A549 (cell line): Measurements from ENCODE around the gene CDH4. TPM values are rescaled to one million over a fixed set of nuclear protein-coding genes. Genes with fewer than 3 reads are reported as not detected.

Experiments used
- ATAC-seq, 2 experiments: fragments of 200-7000 bp in 1 of 2; fragments of >200 bp in 1 of 2; cut with Nextera tagmentation in 1 of 2; cut with Tn5 transposase in 1 of 2; 3 replicates each; pipeline versions ENCODE4 v1.8.0 to v1.9.1; 2018 to 2020; ENCODE audit warnings: mild to moderate bottlenecking in 1 of 2, moderate library complexity in 1 of 2
- CTCF ChIA-PET: fragments of 300-600 bp; sonication (Branson Sonifier 250); formaldehyde crosslinking; extraction: SDS; loops from one replicate; lab custom pipeline; 2021; ENCODE audit warnings: antibody characterized with exemption, inconsistent platforms; lab: Yijun Ruan, JAX
- POLR2A ChIA-PET: fragments of 350-600 bp; formaldehyde crosslinking; extraction: SDS; loops from one replicate; lab custom pipeline; 2021; ENCODE audit warnings: antibody characterized with exemption, inconsistent platforms; lab: Yijun Ruan, JAX
- DNase-seq, 2 experiments: peaks; one replicate each; pipeline versions ENCODE4 v3.0.0 to v3.0.0-alpha.2; 2011 to 2016; ENCODE audit warnings: low read depth in 1 of 2, low spot score in 1 of 2
- FAIRE-seq: peaks from 2 replicates; lab custom pipeline; 2011; peaks lifted over from hg19 to GRCh38; lab: Jason Lieb, UNC
- H3K27ac ChIP-seq, 2 experiments: fragments of >200 bp; sonication (Bioruptor Twin); formaldehyde crosslinking; 3 replicates each; pipeline ENCODE4 v1.5.1; 2016 to 2017
- H3K4me1 ChIP-seq: fragments of >200 bp; sonication (Bioruptor Twin); formaldehyde crosslinking; 3 replicates; pipeline ENCODE4 v1.6.1; 2016
- H3K4me2 ChIP-seq: fragments of >200 bp; sonication (Bioruptor Twin); formaldehyde crosslinking; 3 replicates; pipeline ENCODE4 v1.6.1; 2016
- H3K4me3 ChIP-seq: fragments of >200 bp; sonication (Bioruptor Twin); formaldehyde crosslinking; 3 replicates; pipeline ENCODE4 v1.5.1; 2016
- H3K9me3 ChIP-seq: fragments of >200 bp; sonication (Bioruptor Twin); formaldehyde crosslinking; 3 replicates; pipeline ENCODE4 v1.6.1; 2016
- CBX2 ChIP-seq: fragments of 200-600 bp; sonication (generic); IDR thresholded peaks from 2 replicates; pipeline ENCODE4 v1.6.1; 2016; ENCODE audit warnings: low read depth, mild to moderate bottlenecking, borderline replicate concordance
- CBX8 ChIP-seq: fragments of 200-600 bp; sonication (generic); IDR thresholded peaks from 2 replicates; pipeline ENCODE4 v1.6.1; 2016
- CHD4 ChIP-seq: fragments of 200-600 bp; sonication (generic); IDR thresholded peaks from 2 replicates; pipeline ENCODE4 v1.6.1; 2016; ENCODE audit warnings: antibody characterized with exemption, mild to moderate bottlenecking, borderline replicate concordance
- EHF ChIP-seq: fragments of 250-450 bp; sonication (Bioruptor Pico); IDR thresholded peaks from 2 replicates; pipeline ENCODE4 v1.5.0; 2020; ENCODE audit warnings: mild to moderate bottlenecking
- EHMT2 ChIP-seq: fragments of 200-600 bp; sonication (generic); IDR thresholded peaks from 2 replicates; pipeline ENCODE4 v1.6.1; 2016; ENCODE audit warnings: antibody characterized with exemption, low read depth, mild to moderate bottlenecking, moderate library complexity
- ELK1 ChIP-seq: fragments of 150-350 bp; IDR thresholded peaks from 2 replicates; pipeline ENCODE4 v1.6.1; 2014; ENCODE audit warnings: low read depth, mild to moderate bottlenecking, low read length
- FOSL2 ChIP-seq, 2 experiments: fragments of 450-650 bp in 1 of 2; fragments of >200 bp in 1 of 2; sonication (Bioruptor Twin) in 1 of 2; formaldehyde crosslinking; IDR thresholded peaks; 2 replicates each; pipeline versions ENCODE4 v1.5.0 to v1.6.1; 2016 to 2020; ENCODE audit warnings: mild to moderate bottlenecking in 1 of 2, moderate library complexity in 1 of 2
- FOXS1 ChIP-seq: fragments of 250-450 bp; sonication (Bioruptor Pico); IDR thresholded peaks from 2 replicates; pipeline ENCODE4 v1.5.0; 2020; ENCODE audit warnings: mild to moderate bottlenecking, moderate library complexity
- GATA3 ChIP-seq: IDR thresholded peaks from 2 replicates; pipeline ENCODE4 v1.6.1; 2012; ENCODE audit warnings: borderline replicate concordance
- HES2 ChIP-seq: fragments of >200 bp; sonication (Bioruptor Twin); formaldehyde crosslinking; IDR thresholded peaks from 2 replicates; pipeline ENCODE4 v1.6.1; 2016
- HMGXB4 ChIP-seq: fragments of 250-450 bp; sonication (Bioruptor Pico); IDR thresholded peaks from 2 replicates; pipeline ENCODE4 v1.5.0; 2021; ENCODE audit warnings: mild to moderate bottlenecking, moderate library complexity, borderline replicate concordance
- NFE2L2 ChIP-seq: fragments of 150-350 bp; conservative IDR thresholded peaks from 2 replicates; pipeline ENCODE4 v1.6.1; 2014; ENCODE audit warnings: low read length
- POLR2AphosphoS2 ChIP-seq: conservative IDR thresholded peaks from 2 replicates; pipeline ENCODE4 v1.6.1; 2012; ENCODE audit warnings: low read length, improper control_type of control experiment, inconsistent platforms
- RAD21 ChIP-seq, 2 experiments: fragments of >200 bp in 1 of 2; sonication (Bioruptor Twin) in 1 of 2; formaldehyde crosslinking in 1 of 2; IDR thresholded peaks in 1 of 2; conservative IDR thresholded peaks in 1 of 2; 2 replicates in 1 of 2; 3 replicates in 1 of 2; pipeline ENCODE4 v1.6.1; 2012 to 2018; ENCODE audit warnings: inconsistent platforms in 1 of 2
- RARB ChIP-seq: fragments of 250-450 bp; sonication (Bioruptor Pico); IDR thresholded peaks from 2 replicates; pipeline ENCODE4 v1.8.0; 2021; ENCODE audit warnings: mild to moderate bottlenecking, moderate library complexity
- REST ChIP-seq: fragments of 200-600 bp; sonication (generic); IDR thresholded peaks from 2 replicates; pipeline ENCODE4 v1.6.1; 2016; ENCODE audit warnings: antibody characterized with exemption, mild to moderate bottlenecking, moderate library complexity
- RFX5 ChIP-seq: fragments of 450-650 bp; IDR thresholded peaks from 2 replicates; pipeline ENCODE4 v1.7.1; 2014; ENCODE audit warnings: antibody characterized with exemption, mild to moderate bottlenecking, moderate library complexity
- SREBF2 ChIP-seq: fragments of 450-650 bp; IDR thresholded peaks from 2 replicates; pipeline ENCODE4 v1.6.1; 2014; ENCODE audit warnings: mild to moderate bottlenecking, moderate library complexity
- TFCP2L1 ChIP-seq: fragments of 250-450 bp; sonication (Bioruptor Pico); IDR thresholded peaks from 2 replicates; pipeline ENCODE4 v1.5.0; 2021; ENCODE audit warnings: mild to moderate bottlenecking
- ZNF302 ChIP-seq: fragments of 250-450 bp; sonication (Bioruptor Pico); IDR thresholded peaks from 2 replicates; pipeline ENCODE4 v1.9.0; 2021; ENCODE audit warnings: inconsistent platforms, mild to moderate bottlenecking, moderate library complexity
- WGBS: methylation state at CpG from one replicate; pipeline ENCODE4 v1.1.6; 2017; ENCODE audit errors: missing lambda C conversion rate; 5-methylcytosine and 5-hydroxymethylcytosine counted together
- polyA plus RNA-seq, 4 experiments: library from polyadenylated mRNA; depleted of rRNA in 3 of 4; stranded (reverse); fragments of >200 nt; fragmentation: RNase III in 1 of 4; extraction: RNeasy Plus Mini Kit Qiagen cat#74134 plus additional on column Dnase treatment in 1 of 4; gene quantifications; 2 replicates in 3 of 4; 3 replicates in 1 of 4; pipeline ENCODE4 v1.2.3, GENCODE V29; 2011 to 2017

Gene CDH4
- polyA plus RNA-seq, 2 of the 4 experiments (the other 2 are of a cell fraction): 3.4 to 10.3 TPM

GRCh38 chr20:61408951-61409740 lies 157.1 kb downstream of the CDH4 start:
- CTCF ChIA-PET: no interaction called here
- FAIRE-seq: no peak
- POLR2A ChIA-PET: no interaction called here

GRCh38 chr20:61411743-61412142 lies 159.7 kb downstream of the CDH4 start:
- TF ChIP-seq RFX5 (no peak), HMGXB4 (CRISPR knock-in tag) (no peak), FOXS1 (CRISPR knock-in tag) (no peak), NFE2L2 (no peak), REST (no peak), CHD4 (no peak), EHF (CRISPR knock-in tag) (no peak)

More at GRCh38 chr20:61408951-61409740, 157.1 kb downstream of the CDH4 start:
- WGBS: 83% methylated on average over 19 of the region's 20 CpGs
- DNase-seq: no peak
- H3K27ac ChIP-seq: no peak overlapping the region
- H3K4me3 ChIP-seq: no peak overlapping the region
- H3K4me1 ChIP-seq: no peaks in the 10 kb centered on the region
- H3K4me2 ChIP-seq: no peak overlapping the region
- no peaks in the 10 kb centered on the region for H3K9me3 ChIP-seq
- no peak for TF ChIP-seq FOSL2 (IDR thresholded peaks at IDR 0.05)
- no peak for TF ChIP-seq FOSL2 (CRISPR knock-in tag; IDR thresholded peaks at IDR 0.05)
- no peak for TF ChIP-seq RARB (CRISPR knock-in tag)
- TF ChIP-seq RAD21 (conservative IDR thresholded peaks at IDR 0.05 in 1 of 2, IDR thresholded peaks at IDR 0.05 in 1 of 2): no peak
- TF ChIP-seq EHMT2: no peak
- no peak for TF ChIP-seq GATA3
- TF ChIP-seq SREBF2: no peak
- TF ChIP-seq TFCP2L1 (CRISPR knock-in tag): no peak
- no peak for TF ChIP-seq FOXS1 (CRISPR knock-in tag)
- TF ChIP-seq ELK1: no peak
- TF ChIP-seq CBX8: no peak
- TF ChIP-seq REST: no peak
- no peak for TF ChIP-seq ZNF302 (CRISPR knock-in tag)
- TF ChIP-seq CBX2: no peak
- TF ChIP-seq RFX5: no peak
- no peak for TF ChIP-seq POLR2AphosphoS2
- TF ChIP-seq HES2: no peak
- TF ChIP-seq CHD4: no peak
- ATAC-seq: no peak

More at GRCh38 chr20:61411743-61412142, 159.7 kb downstream of the CDH4 start:
- ChIA-PET CTCF (no interaction called here), POLR2A (no interaction called here)
- H3K4me2 ChIP-seq: no peak overlapping the region
- no peaks in the 10 kb centered on the region for H3K9me3 ChIP-seq
- H3K4me1 ChIP-seq: no peaks in the 10 kb centered on the region
- ATAC-seq: no peak
- 57% methylated on average over 4 of the region's 4 CpGs for WGBS
- no peak overlapping the region for H3K27ac ChIP-seq
- FAIRE-seq: no peak
- H3K4me3 ChIP-seq: no peak overlapping the region
- DNase-seq: no peak
